ENCODE measurements around the gene OR2L2.

GRCh38 chr1:248013229-248013710 lies 16.6 kb upstream of the OR2L2 start, which contains the start of gene OR2L5:
- TF ChIP-seq CTCF (IDR thresholded peaks at IDR 0.05; ENCODE audit: insufficient read depth, low read length, poor library complexity, severe bottlenecking) (no peak), EZH2phosphoT487 (conservative IDR thresholded peaks at IDR 0.05; ENCODE audit: low read length) (no peak)
